NCI-H1092 treated with DMSO at 0.1 percent for 48 hours (cell line): ENCODE results near the gene NCKAP5L.
A peak's percentile ranks its signal among the peaks of the same experiment; 100 is the strongest.
"Not testable (repeated sequence)": the region's sequence is repeated elsewhere in the genome, so short reads cannot be mapped to it uniquely, and the experiment has no call there.

Experiments used
- DNase-seq: peaks from one replicate; lab custom pipeline; 2025; lab: John Stamatoyannopoulos, UW

NCKAP5L gene

GRCh38 chr12:49864798-49865090, 36.5 kb upstream of the NCKAP5L start:
- no peak for DNase-seq

GRCh38 chr12:49863946-49864797, 36.0 kb upstream of the NCKAP5L start:
- no peak for DNase-seq

DNA sequence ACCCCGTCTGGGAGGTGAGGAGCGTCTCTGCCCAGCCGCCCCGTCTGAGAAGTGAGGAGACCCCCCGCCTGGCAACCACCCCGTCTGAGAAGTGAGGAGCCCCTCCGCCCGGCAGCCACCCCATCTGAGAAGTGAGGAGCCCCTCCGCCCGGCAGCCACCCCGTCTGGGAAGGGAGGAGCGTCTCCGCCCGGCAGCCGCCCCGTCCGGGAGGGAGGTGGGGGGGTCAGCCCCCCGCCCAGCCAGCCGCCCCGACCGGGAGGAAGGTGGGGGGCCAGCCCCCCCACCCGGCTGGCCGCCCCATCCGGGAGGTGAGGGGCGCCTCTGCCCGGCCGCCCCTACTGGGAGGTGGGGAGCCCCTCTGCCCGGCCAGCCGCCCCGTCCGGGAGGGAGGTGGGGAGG, 32.7 kb upstream of the NCKAP5L start:
- DNase-seq: not testable (repeated sequence)

- not testable (repeated sequence) for DNase-seq
Observed at GRCh38 chr12:49855890-49856289, 27.7 kb upstream of the NCKAP5L start.

- no peak for DNase-seq
Observed at GRCh38 chr12:49854976-49855375, 26.8 kb upstream of the NCKAP5L start.

DNA sequence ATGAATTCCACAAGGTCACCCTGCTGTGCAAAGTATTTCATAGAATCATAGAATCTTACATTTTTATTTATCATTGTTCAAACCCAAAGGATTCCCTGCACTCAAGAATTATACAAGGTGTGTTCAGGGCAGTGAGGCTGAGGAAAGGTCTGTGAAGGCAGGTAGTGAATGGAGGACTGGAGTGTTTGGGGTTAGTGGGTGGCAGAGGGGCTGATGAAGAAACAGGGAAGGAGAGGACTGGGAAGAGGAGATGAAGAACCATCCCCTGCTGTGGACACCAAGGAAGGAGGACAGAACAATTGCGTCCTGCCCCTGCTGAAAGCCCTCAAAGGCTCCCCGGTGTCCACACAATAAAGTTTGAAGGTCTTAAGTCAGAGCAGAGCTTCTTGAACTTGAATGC, 25.5 kb upstream of the NCKAP5L start:
- DNase-seq: no peak

- DNase-seq: no peak
Observed at GRCh38 chr12:49847161-49847560, 18.9 kb upstream of the NCKAP5L start.

- DNase-seq: no peak
Observed at GRCh38 chr12:49846032-49846431, 17.8 kb upstream of the NCKAP5L start.

DNA sequence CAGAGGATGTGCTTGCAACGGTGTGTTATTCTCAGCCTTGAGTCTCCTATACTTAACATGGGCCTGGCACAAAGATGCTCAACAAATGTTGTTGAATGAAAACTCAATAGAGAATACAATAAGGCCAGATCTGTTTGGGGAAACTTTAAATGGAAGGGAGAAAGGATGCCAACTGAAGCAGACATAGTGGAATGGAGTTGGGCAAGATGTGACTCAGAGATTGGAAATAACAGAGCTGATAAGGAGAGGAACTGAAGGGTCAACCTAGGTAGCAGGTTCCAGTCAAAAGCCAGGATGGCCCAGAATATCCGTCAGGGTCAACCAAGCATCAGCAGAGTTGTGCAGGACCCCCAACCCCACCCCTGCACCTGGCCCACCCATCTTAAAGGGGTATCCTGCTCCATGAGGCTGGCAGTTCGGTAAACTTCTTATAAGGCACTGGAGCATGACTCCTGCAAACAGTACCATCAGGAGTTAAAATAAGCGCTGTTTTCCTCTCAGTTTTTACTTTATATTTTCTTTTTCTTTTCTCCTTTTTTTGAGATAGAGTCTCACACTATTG, 15.7 kb upstream of the NCKAP5L start:
- no peak for DNase-seq

GRCh38 chr12:49843411-49843810, 15.2 kb upstream of the NCKAP5L start:
- DNase-seq: no peak

DNA sequence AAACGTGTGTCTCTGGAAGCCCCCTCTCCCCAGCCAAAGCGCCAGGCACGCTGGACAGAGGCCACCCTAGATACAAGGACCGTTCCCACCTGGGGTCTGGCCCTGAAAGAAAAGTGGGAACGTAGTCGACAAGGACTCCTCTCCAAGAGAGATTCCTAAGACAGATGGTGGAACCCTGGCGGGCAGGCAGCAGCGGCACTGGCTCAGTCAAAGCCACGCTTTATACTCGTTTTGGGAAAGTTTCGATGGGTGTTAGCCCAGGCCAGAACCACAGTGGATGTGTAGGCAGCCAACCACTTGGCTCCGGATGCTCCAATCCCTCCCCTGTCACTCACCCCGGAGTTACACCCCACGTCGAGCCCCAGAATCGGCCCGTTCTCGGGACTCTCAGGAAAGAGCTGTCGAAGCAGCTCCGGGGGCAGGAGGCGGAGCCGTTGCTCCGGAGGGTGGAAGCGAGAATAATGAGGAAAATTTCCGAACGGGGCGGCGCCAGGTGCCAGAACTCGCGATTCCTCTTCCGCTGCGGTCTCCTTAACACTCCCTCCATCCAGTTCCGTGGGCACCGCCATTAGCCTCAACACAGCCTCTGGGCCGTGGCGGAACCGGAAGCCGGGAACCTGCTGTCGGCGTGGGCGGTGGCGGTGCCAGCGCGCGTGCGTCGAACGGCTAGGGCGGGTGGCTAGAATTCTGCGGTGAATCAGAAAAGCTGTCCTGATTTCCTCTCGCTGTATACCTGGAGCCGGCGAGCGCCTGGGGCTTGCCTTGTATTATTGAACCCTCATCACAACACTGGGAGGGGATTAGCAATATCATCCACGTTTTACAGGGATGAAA, 14.5 kb upstream of the NCKAP5L start, which contains the start of gene BCDIN3D:
Gene BCDIN3D (minus strand): TSS at position 588 of the 834 bp plus-strand sequence. CDS start 19 bp downstream, at position 569.
- DNase-seq: peak; percentile 86

GRCh38 chr12:49838973-49839633, 10.9 kb upstream of the NCKAP5L start:
- DNase-seq: no peak

- DNase-seq: no peak
Observed at GRCh38 chr12:49832836-49833421, 4.7 kb upstream of the NCKAP5L start.

DNA sequence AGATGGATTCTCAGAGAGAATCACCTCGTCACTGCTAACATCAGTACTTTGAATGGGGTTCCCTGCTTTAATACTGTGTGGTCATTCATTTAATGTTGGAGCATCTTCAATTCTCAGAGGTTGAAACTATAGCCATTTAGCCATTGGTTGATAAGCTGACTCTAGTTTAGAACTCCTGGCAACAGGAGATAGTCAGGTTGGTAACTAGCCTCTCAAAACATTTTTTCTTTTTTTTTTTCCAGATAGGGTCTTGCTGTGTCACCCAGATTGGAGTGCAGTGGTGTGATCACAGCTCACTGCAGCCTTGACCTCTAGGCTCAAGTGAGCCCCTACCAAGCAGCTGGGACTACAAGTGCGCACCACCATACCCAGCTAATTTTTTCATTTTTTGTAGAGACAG, 3.5 kb upstream of the NCKAP5L start:
- no peak for DNase-seq

- peak; percentile 36 for DNase-seq
Observed at GRCh38 chr12:49827401-49828099, 663 bp downstream of the NCKAP5L start.

DNA sequence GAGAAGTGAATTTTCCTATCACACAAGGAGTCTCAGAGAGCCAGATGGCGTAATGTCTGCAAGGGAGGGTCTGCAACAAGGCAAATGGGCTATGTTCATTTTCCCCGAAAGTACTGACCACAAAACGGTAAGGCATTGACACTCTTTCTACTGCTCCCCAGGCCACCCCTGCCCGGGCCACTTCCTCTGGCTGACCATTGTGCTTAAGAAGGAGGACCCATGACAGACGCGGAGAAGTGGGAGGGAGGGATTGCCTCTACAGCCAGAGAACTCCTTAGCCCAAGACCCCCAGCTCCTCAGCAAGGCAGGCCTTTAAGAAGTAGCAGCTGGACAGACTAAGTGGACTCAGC, 1.2 kb downstream of the NCKAP5L start:
- DNase-seq: no peak

GRCh38 chr12:49825971-49826421, 2.2 kb downstream of the NCKAP5L start:
- DNase-seq: no peak

DNA sequence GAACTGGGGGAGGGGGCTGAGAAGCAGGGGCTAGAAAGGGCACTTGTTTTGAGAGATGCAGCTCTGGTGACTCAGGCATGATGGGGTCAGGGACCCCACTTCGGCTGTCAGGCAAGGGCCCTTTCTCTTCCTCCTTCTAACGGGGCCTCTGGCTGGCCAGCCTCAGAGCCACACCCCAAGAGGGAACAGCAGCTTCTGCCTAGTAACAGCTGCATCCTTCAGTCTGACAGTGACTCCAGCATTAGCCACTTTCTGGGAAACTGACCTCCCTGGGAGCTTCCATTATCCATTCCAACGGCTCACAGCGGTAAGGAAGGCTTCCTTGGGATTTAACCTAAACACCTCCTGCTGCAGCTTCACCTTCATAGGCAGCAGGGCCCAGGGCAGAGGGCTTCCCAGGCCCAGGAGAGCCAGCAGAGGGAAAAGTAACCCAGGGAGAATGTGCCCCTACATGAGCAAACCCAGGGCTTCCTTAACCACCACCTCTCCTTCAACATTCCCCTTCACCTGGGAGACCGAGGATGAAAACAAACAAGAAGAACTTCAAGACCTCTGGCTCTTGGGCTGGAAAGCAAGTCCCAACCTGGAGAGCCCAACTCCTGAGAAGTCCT, 2.7 kb downstream of the NCKAP5L start:
- no peak for DNase-seq

DNA sequence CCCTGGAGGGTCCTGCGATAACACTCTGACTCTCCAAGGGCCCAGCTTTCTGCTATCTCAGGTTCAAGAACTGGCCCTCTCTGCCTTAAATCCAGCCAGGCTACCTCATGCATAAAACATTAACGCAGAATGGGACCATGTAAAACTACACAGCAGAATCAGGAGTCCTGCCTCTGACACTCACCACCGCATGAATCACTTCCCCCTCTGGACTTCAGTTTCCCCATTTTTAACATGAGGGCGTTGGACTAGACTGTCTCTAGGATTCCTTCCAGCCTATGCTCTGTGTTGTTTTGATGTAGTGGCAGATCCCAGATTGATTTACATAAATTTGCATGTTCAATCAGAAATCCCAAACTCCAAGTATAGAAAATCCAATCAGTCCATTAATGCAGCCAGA, 3.3 kb downstream of the NCKAP5L start:
- no peak for DNase-seq

DNA sequence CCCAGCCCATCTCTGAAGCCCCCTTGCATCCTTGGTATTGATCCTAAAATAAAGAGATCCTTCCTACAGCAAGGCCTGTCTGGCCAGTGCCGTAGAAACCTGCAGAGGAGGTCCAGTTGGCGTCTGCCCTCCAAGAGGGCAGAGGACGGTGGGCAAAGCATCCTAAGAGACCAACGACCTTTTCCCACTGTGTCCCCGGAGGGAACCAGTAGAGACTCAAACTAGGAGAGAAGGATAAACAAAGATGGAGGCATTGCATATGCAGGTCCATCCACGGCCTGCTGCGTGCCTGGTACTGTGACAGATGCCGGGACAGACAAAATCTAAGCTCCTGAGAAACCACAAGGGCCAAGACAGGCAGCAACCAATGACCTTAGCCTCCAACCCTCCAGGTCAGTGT, 3.8 kb downstream of the NCKAP5L start:
- DNase-seq: no peak

GRCh38 chr12:49823951-49824350, 4.3 kb downstream of the NCKAP5L start:
- DNase-seq: no peak
